Astrocyte of the spinal cord (primary cell): ENCODE data around the gene CCL11.
"Not testable (repeated sequence)": the region's sequence is repeated elsewhere in the genome, so short reads cannot be mapped to it uniquely, and the experiment has no call there.

Source experiments
- DNase-seq: peaks from one replicate; pipeline ENCODE4 v3.0.0; 2011; ENCODE audit warnings: low read depth, low spot score
- H3K4me3 ChIP-seq: 2 replicates; pipeline ENCODE4 v1.5.1; 2011; ENCODE audit warnings: low read depth, mild to moderate bottlenecking, low read length, moderate library complexity
- CTCF ChIP-seq: IDR thresholded peaks from 2 replicates; pipeline ENCODE4 v1.5.1; 2012; ENCODE audit warnings: low read depth, mild to moderate bottlenecking, low read length, inconsistent platforms
- in situ Hi-C: cut with HindIII; loops from 2 replicates; pipeline ENCODE4 v1.10.0; 2017; ENCODE audit warnings: low sequenced_read_pairs

Gene CCL11

GRCh38 chr17:34321964-34322363 lies 36.4 kb downstream of the CCL11 start:
- in situ Hi-C loops: no loop called here
- no peak for TF ChIP-seq CTCF
- H3K4me3 ChIP-seq: no peak overlapping the region
- DNase-seq: no peak

GRCh38 chr17:34327580-34327979 lies 42.0 kb downstream of the CCL11 start:
- DNase-seq, H3K4me3 ChIP-seq, in situ Hi-C loops: not testable (repeated sequence)

GRCh38 chr17:34337701-34338100 lies 52.2 kb downstream of the CCL11 start:
- TF ChIP-seq CTCF: no peak
- no peak for DNase-seq
- no peak overlapping the region for H3K4me3 ChIP-seq
- in situ Hi-C loops: no loop called here
